HUDEP-2 (cell line): ENCODE measurements around the gene RGS11.
A peak's percentile ranks its signal among the peaks of the same experiment; 100 is the strongest.

ENCODE experiments used
- DNase-seq, 76 experiments: peaks; one replicate each; lab custom pipeline; 2025; ENCODE audit not compliant: unreplicated experiment in 76 of 76; lab: John Stamatoyannopoulos, UW

The RGS11 gene

DNA sequence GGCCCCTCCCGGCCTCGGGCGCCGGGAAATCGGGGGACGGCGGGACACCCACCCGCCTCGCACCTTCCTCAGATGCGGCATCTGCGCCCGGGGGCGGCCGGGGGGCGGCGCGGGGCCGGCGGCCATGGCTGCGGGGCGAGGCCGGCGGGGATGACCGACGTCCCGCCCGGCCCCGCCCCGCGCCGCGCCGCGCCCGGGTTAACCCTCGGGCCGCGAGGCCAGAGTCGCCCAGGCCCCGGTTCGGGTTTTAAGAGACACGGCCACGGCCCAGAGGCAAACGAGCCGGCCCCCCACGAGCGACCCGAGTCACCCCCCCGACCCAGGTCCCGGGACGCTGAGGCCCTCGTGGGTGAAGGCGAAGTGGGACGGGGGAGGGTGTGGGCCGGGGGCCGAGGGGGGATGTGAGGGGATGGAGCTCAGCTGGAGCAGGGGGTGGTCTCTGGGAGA lies at the start of gene RGS11:
RGS11 (minus strand) TSS at position 159 of the 447 bp plus-strand sequence; CDS start at position 126, 33 bp downstream.
- no peak for DNase-seq

GRCh38 chr16:324451-325334 lies 48.9 kb upstream of the RGS11 start:
- DNase-seq, result peak in 73 of 76 experiments; percentile 35 to 93 (median 72)

DNA sequence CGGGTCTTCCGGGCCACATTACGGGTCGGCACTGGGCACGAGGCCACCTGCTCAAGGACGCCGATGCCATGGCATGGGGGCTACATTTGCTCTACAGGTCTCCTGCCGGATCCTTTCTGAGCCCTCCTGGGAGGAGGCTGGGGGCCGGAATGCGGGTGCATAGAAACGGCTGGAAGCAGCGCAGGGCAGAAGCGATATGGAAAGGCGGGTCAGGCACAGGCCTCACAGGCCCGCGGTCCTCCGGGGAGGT lies 48.4 kb upstream of the RGS11 start:
- no peak for DNase-seq

DNA sequence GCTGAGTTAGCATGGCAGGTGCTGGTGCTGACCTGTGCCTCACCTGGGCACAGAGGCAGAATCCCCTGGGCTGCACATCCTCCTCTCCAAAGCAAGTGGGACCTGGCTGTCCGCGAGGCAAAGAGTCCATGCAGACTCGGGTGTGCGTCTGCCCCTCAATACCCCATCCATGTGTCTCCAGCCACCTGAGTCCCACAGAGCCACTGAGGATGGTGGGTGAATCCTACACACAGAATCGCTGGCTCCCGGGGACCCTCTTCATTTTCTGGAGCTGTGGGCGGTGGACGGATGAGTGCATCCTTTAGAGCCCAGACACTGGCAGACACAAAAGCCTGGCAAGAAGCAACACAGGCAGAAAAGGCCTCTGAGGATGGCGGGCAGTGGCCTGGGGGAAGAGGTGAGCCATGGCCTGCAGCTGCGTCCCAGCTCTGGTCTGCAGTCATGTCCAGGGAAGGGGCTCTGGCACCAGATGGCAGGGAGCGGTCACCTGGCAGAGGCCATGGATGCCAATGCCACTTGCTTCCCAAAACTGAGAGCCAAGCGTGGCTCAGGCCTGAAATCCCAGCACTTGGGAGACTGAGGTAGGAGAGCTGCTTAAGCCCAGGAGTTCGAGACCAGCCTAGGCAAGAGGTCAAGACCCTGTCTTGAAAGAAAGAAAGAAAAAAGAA lies 46.9 kb upstream of the RGS11 start:
- DNase-seq, result no peak

DNA sequence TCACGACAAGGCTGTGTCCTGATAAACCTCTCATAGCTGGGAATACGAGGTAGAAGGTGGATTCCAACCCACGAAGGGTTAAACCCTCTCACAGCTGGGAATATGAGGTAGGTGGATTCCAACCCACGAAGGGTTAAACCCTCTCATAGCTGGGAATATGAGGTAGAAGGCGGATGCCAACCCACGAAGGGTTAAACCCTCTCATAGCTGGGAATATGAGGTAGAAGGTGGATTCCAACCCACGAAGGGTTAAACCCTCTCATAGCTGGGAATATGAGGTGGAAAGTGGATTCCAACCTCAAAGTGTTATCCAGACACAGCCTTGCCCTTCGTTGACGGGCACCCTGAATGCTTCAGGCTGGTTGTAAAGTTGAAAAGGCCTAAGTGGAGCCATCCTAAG lies 45.8 kb upstream of the RGS11 start:
- DNase-seq, result no peak

DNA sequence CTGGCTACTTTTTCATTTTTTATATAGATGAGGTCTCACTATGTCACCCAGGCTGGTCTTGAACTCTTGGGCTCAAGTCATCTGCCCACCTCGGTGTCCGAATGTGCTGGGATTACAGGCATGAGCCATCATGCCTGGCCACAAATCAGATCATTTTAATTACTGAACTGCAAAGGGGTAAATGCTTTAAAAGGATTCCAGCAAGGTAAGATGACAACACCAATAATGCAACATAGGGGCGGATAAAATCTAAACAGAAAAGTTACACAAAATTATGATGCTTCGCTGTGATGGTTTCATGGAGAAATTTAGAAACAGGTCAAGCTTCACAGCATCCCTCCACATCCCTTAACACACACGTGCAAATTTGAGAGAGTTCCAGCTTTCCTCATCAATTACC lies 44.5 kb upstream of the RGS11 start:
- DNase-seq, result no peak

DNA sequence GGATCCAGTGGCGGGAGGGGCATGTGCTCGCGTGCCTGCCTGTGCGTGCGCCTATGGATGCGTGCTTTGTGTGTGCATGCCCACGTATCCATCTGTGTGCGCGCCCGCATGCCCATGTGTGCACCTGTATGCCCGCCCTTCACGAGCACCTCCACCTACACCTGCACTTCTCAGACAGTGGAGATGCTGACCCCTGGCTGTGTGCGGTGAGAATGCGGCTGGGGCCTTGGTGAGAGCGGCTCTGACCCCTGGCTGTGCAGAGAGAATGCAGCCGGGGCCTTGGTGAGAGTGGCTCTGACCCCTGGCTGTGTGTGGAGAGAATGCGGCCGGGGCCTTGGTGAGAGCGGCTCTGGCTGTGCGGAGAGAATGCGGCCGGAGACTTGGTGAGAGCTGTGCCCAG lies 42.9 kb upstream of the RGS11 start:
- DNase-seq, result peak in 1 of 76 experiments; percentile 15

DNA sequence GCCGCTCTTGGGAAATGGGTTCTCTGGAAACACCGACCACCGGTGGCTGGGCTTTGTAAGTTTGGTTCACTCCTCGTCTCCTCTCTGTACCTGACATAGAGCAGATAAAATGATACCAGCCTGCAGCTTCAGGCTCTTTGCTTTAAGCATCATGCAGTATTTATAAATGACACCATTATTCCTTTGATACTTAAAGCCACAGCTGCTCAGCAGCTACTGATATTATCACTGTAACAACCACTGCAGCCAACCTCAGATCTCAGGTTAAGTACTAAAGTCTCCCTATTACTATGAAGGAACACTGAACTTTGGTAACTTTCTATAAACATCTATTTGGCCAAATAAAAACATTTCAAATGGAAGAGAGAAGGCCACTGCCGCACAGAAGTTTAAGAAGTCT lies 41.8 kb upstream of the RGS11 start:
- DNase-seq, result no peak

DNA sequence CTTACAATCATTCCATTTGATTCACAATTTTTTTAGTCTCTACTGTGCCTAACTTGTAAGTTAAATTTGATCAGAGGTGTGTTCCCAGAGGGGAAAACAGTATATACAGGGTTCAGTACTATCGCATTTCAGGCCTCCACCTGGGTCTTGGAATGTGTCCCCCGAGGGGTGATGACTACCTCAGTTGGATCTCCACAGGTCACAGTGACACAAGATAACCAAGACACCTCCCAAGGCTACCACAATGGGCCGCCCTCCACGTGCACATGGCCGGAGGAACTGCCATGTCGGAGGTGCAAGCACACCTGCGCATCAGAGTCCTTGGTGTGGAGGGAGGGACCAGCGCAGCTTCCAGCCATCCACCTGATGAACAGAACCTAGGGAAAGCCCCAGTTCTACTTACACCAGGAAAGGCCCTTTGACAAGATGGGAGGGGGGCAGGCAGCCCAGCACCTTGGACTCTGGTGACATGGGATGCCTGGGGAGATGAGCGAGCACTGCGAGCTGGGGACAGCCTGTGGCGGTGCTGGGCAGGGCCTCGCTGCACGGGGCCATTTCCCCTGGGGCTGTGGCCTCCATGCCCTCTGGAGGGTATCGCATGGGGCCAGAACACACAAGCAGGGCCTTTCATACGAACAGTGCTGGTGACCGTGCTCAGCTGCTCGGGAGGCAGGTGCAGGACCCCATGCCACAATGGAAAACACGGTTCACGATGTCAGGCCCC lies 41.2 kb upstream of the RGS11 start:
- DNase-seq, result no peak

DNA sequence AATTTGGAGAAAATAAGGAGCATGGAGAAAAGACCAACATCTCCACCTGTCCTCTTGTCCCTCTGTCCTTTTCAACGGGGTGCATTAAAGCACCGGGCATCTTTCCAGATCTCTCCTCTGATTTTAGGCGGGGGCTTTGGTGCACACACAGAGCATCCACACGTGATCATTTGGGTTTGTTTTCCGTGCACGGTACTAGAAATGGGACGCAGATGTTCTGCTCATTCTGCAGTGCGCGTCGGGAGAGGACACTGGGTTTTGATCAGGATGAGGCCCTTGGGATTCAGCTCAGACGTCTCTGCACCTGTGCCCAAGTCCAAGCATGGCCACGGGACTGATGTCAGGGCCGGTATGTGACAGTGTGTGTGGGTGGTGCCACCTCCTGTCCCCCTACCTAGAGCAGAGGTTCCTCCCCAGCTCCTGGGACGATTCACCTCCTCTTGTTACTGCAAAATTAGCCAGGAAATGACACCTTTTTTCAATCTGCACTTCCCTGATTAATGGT lies 39.1 kb upstream of the RGS11 start:
- no peak for DNase-seq

DNA sequence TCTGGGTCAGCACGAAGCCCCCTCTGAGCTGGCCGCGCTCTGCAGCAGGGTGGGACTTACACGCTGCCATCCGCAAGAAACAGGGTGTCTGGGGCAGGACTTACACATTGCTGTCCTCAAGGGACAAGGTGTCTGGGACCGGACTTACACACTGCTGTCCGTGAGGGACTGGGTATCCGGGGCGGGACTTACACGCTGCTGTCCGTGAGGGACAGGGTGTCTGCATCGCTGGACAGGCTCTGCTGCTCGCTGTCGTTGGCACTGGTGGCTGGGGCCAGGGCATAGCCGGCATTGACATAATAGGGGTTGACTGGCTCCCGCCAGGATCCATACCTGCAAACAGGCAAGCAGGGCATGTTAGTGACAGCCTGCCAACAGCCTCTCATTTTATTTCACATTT lies 38.6 kb upstream of the RGS11 start:
- no peak for DNase-seq

DNA sequence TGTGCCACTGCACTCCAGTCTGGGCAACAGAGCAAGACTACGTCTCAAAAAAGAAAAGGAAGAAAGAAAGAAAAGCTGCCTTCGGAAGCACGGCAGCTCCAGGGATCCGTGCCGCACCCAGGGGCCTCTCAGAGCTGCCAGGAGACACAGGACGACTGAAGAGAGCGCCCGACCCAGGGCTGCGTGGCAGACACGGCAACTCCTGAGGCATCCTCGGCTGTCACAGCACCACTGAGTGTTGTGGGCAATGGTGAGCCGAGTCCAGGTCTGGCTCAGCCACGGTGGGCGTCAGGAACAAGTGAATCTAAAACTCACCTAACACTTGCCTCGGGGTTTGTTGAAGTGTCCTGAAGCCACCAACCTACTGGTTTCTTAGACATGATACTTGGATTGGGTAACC lies 36.0 kb upstream of the RGS11 start:
- DNase-seq, result no peak

- no peak for DNase-seq
Observed at GRCh38 chr16:309476-309875, 33.7 kb upstream of the RGS11 start.

DNA sequence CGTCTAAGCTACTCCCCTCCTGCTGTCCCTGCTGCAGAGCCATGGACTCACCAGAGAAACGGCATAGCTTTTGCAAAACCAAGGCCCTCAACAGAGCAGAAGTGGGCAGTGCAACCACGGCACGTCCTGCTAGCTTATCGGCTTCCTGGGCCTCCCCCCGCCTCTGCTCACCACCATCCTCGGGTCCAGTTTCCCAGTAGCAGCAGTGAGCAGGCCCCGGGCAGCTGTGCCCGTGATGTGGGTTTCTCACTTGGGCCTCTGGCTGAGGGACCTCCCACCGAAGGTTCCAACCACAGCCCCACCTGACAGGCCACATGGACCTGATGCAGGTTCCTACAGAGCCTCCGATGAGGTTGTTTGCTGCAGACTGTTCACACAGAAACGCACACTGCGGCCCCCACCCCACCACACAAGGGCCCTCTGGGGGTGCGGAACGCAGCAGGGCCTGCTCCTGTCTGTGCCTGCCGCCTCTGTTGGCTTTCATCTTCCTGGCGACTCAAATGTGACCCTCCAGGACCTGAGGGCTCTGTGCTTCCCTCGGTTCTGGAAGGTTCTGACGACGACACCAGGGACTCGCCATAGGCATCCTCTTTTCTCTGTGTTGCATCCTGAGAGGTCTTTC lies 32.1 kb upstream of the RGS11 start:
- DNase-seq, result no peak

DNA sequence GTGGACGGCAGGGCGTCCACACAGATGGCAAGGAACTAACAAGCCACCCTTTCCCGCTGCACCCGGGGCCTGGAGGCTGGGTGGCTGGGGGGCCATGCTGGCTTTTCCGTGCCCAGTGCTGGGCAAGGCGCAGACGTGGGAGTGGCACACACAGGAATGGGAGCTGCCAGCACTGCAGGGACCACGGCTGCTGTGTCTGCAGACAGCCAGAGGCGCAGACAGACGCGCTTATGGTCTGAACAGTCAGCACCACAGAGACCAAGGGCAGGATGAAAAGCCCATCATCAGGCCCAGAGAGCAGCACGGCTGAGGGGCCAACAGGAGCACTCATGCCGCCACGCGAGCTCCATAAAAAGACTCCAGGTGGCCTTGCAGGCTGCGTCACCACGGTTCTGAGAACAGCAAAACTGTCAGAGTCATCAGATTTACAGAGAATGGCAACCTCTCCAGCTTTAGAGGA lies 31.2 kb upstream of the RGS11 start:
- DNase-seq, result no peak

GRCh38 chr16:305916-306626 lies 30.3 kb upstream of the RGS11 start:
- no peak for DNase-seq

DNA sequence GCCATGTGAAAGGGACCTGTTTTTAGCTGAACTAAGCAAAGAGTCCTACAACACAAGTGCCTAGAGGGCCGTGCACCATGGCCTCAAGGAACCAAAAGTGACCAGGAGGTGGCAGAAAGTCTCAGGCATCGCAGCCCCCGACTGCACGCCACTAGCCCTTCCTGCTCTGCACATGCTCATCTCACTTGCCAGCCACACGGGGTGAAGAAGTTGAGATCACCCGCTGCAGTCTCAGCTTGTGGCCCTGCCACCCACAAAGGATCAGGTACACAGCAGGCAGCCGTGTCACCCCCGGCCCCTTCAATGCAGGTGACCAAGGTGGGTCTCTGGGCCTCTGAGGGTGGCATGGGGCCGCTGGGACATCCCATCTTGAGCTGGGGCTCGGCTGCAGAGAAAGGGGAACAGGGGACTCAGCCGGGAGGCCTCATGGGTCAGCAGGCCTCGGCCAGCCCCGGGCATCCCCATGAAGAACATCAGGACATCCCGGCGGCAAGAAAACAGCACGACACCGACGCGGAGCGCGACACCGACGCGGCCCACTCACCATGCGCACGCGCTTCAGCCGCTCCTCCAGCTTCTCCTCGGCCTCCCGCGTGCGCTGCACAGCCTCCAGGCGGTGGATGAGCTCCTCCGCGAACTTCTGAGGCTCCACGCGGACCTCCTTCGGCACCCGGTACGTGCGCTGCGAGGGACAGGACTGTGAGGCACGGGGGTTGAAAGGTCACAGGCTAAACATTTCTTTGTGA lies 28.2 kb upstream of the RGS11 start:
- DNase-seq, result peak in 8 of 76 experiments; percentile 4 to 17 (median 8)

- no peak for DNase-seq
Observed at GRCh38 chr16:301950-302349, 26.2 kb upstream of the RGS11 start.

DNA sequence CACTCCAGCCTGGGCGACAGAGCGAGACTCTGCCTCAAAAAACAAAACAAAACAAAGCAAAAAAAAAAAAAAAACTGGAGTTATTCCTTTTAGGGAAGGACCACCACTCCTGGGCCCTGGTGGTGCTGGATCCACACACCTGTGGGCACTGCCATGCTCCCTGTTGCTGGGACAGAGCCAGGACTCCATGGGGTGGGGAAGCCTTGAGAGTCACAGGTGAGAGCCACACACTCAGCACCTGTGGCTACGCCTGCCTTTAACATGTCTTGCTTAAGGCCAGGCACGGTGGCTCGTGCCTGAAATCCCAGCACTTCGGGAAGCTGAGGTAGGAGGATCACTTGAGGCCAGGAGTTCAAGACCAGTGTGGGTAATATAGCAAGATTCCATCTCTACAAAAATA lies 25.5 kb upstream of the RGS11 start:
- no peak for DNase-seq

GRCh38 chr16:297832-298231 lies 22.1 kb upstream of the RGS11 start:
- no peak for DNase-seq
